LHCN-M2 (cell line): Measurements from ENCODE around the gene KCNIP1. TPM values are rescaled to one million over a fixed set of nuclear protein-coding genes. Genes with fewer than 3 reads are reported as not detected.

Experiments used
- DNase-seq: peaks from one replicate; pipeline ENCODE4 v3.0.0-alpha.2; 2012; ENCODE audit warnings: low read depth
- total RNA-seq: library from RNA; depleted of rRNA; stranded (reverse); fragments of >200 nt; gene quantifications from 2 replicates; pipeline ENCODE4 v1.2.3, GENCODE V29; 2014

KCNIP1 gene
- total RNA-seq, 1 experiment from 2014 or later: not detected

- DNase-seq: no peak
Measured at GRCh38 chr5:170640731-170641588, 137.1 kb downstream of the KCNIP1 start.

DNA sequence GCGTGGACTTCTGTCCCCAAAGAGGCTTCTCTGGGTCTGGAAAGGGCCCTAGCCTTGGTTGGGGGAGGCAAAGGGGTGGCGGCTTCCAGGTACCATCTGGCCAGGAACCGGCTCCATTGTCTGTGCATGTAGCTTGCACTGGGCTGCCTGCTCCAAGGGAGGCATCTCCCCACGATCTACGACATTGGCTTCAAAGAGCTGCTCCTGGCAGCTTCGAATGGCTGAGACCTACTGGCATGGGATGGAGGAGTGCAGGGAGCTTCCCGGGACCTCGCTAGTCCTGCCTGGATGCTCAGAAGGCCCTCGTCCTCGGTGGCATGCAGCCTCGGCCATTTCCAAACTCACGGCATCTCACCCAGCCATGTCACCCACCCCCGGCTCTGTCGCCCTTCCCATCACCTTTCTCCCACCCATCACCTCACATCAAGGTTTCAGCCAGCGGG, 137.8 kb downstream of the KCNIP1 start:
- DNase-seq: no peak

DNA sequence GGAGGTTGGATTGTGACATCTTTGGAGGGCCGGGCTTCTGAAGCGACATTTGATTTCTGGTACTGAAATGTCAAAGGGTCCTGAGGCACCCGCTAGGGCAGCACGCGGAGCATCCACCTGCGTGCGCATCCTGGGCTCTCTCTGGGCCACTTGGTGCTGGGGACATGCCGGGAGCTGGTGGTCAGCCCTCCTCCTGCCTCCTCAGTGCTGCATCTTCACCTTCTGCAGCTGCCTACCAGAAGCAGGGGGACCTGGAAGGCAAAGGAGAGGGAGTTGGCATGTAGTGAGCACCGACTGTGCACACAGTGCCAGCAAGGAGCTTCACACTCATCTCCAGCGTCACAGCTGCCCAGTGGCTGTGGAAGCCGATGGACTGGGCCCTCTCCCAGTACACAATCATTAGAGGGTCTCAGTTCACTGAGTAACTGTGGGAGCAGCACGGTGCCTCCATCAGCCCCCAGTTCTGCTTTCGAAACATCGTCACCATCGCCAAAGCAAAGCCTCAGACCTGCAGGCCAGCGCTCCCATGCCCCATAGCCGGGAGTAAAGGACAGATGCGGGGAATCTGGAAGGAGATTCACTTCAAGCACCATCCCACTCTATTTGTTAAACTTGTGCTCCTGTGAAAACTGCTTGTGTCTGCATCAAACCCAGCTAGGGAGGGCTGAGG, 138.4 kb downstream of the KCNIP1 start:
- DNase-seq: no peak

DNA sequence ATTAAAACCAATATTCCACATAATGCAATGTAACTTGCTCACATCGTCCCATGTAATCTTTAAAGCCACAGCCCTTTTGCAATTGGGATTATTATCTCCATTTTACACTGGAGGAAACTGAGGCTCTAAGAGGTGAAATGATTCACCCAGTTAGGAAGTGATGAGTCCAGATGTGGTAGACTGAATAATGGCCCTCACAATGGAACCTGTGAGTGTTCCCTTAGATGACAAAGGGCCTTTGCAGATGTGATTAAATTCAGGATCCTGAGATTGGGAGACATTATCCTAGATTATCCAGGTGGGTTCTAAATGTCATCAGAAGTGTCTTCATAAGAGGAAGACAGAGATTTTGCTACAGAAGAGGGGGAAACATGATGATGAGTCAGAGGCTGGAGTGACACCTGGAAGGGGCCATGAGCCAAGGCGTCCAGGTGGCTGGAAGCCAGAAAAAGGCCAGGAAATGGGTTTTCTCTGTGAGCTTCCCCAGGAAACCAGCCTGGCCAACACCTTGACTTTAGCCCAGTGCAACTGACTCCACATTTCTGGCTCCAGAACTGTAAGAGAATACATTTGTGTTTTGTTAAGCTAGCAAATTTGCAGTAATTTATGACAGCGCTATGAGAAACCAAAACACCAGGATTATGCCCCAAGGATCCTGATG, 139.1 kb downstream of the KCNIP1 start:
- no peak for DNase-seq

DNA sequence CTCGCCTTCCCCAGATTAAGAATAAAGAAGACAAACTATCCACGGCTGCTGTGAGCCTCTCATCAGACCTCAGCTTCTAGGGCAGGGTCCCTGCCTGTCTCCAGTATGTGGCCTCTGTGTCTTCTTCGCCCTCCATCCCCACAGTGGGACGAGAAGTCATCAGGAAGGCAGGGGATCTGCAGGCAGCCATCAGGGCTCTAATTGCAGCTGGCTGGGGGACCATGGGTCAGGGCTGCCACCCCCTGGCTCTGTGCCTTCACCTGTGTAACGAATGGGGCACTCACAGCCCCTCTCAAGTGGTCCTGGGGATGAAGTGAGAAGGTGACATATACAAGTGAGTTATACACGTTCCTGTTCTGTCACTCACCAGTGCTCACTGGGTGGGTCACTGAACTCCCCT, 139.8 kb downstream of the KCNIP1 start:
- no peak for DNase-seq

DNA sequence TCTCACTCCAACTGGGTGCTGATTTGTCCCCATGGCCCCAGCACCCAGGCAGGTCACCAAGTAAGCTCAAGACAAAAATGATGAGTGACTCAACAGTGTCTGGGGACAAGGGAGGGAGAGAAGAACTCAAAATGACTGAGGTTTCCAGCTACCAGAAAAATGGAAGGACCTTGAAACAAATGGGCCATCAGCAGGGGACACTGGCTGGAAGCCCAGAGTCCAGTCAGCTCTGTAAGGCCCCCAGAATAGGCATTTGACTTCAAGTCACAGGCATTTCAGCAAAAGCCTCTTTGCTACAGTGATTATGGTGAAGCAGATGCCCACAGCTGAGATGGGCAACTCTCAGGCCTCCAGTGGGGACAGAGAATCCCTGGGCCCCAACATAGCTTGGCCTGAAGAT, 140.7 kb downstream of the KCNIP1 start:
- no peak for DNase-seq

DNA sequence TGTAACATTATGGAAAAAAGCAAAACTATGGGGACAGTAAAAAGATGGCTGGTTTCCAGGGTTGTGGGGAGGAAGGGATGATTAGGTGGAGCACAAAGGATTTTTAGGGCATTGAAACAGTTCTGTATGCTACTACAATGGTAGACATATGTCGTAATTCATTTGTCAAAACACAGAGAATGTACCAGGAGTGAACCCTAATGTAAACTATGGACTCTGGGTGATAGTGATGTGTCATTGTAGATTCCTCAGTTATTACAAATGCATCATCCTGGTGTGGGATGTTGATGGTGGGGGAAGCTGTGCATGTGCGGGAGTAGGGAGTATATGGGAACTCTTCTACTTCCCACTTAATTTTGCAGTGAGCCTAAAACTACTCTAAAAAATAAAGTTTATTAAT, 144.7 kb downstream of the KCNIP1 start:
- DNase-seq: no peak

GRCh38 chr5:170650850-170651249, 147.0 kb downstream of the KCNIP1 start:
- DNase-seq: no peak

- DNase-seq: no peak
Measured at GRCh38 chr5:170651604-170652277, 147.9 kb downstream of the KCNIP1 start.

GRCh38 chr5:170655476-170655875, 151.7 kb downstream of the KCNIP1 start:
- DNase-seq: no peak

DNA sequence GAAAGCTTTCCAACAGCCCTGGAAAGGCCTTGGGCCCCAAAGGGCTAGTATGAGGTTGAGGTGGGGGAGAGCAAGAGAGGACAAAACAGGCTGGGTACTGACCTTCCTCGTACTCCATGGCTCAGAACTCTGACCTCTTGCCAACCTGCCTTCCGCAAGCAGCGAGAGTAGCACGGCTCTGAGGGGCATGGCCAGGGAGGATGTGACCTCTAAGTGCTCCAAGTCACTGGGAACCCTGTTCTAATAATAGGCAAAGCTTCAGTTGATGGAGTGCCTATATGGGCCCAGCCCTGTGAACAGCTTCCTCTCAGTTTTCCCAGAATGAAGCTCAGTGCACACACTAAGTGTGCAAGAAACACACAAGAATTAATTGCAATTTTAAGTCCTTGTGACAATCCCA, 152.1 kb downstream of the KCNIP1 start:
- DNase-seq: no peak

GRCh38 chr5:170656346-170656745, 152.5 kb downstream of the KCNIP1 start:
- no peak for DNase-seq

DNA sequence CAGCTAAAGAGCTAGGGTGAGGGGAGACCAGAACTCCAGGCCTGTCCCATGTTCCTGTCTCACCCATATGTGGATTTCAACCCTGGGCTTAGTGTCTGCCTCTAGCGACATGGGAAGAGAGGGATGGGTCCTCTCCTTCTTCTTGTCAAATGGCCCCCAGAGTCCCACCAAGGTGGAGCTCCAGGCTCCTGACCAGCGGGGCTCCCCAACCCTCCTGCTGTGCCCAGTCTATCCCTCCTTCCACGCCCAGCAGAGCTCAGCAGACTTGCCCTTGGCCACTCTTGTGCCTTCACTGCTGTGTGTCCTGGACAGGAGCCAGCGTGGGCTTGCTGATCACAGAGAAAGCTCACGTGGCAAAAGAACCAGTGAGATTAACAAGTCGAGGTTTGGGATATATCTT, 156.7 kb downstream of the KCNIP1 start:
- DNase-seq: no peak

- DNase-seq: no peak
Measured at GRCh38 chr5:170662966-170663365, 159.1 kb downstream of the KCNIP1 start.

DNA sequence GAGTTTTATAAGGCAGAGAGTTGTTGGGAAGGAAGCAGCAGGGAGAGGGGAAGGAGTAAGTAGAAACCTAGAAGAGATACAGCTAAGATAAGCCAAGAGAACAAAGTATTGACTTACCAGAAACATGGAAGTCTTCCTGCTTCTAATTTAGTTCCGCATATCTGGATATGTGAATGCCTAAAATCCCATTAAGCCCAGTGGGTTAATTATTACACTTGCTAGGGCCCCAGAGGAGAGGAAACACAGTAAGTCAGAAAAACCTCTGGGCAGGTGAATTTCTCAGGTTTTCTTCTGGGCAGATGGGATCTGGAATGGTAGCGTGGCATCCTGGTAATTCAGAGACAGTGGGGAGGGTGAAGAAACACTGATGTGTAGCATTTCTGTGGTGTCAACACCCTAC, 175.0 kb downstream of the KCNIP1 start:
- no peak for DNase-seq

DNA sequence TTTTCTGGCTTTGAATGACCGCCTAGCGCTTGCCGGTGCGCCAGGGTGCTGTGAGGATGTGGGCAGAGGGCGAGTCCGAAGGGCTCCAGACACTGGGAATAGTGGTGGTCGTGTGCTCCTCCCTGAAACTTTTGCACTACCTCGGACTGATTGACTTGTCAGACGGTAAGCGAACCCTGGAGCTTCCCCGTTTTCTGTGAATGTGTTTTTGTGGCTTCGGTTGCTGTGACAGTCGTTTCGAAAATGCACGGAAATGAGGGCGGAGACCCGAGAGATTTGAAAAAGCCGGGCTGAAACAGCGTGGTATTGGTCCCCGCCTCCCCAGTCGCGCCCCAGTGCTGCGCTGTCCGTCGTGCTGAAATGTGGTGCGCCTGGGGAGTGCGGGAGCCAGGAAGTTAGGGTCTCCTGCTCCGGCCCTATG, 177.2 kb downstream of the KCNIP1 start:
- no peak for DNase-seq

DNA sequence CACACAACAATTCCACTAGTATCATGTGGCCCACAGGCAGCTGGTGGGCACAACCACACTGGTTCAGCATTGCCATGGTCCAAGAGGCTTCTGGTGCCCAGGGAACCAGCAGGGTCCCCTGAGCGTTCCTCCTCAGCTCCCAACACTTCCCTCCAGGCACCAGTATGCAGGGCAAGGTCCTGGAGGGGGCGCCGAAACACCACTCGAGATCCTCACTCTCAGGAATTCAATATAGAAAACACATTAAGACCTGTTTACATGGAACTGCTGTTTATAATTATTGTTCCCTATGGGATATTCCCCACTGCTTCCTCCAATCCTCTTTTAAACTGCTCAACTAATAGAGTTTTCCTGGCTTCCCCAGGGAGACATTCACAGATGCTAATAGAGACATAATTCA, 187.8 kb downstream of the KCNIP1 start:
- DNase-seq: no peak

GRCh38 chr5:170693701-170694100, 189.9 kb downstream of the KCNIP1 start:
- DNase-seq: no peak

- no peak for DNase-seq
Measured at GRCh38 chr5:170694911-170695310, 191.1 kb downstream of the KCNIP1 start.

GRCh38 chr5:170697031-170697430, 193.2 kb downstream of the KCNIP1 start:
- DNase-seq: no peak

DNA sequence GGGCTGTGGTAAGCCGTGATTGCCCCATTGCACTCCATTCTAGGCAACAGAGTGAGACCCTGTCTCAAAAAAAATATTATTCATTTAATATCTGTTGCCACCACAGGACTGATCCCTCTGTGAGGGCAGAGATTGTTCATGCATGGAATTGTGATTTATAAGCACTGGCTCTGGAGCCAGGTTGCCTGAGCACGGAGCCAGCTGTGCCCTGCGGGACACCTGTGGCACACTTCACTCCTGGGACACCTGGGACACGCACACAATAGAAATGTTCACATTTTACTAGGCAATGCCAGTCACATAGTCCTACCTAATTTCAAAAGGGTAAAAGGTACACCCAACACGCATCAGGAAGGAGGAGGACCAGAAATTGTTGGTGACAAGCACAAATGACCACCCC, 196.7 kb downstream of the KCNIP1 start:
- DNase-seq: no peak

DNA sequence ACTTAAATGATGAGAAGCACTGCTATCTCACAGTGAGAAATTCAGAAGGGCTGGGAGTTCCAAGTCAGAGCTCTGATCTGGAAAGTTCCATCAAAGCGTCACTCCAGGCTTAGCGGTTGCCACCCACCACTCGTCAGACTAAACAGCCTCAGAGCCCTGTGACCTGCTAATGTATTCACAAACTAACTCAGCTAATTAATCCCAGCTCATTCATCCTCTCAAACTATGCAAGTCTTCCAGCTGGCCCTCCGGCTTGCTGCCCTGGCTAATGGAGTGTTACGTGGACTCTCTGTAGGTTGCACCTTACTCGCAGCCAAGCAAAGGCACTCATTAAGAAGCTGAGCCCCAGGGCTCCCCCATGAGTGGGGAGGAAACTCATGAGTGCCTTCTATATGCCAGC, 197.5 kb downstream of the KCNIP1 start:
- DNase-seq: no peak
